Stimulated activated CD4-positive, alpha-beta T cell treated with anti-CD3 and anti-CD28 coated beads, Interleukin-12 subunit alpha, Interleukin-12 subunit beta, amount 100 ng/mL, for 24 hours (primary cell): ENCODE measurements around the gene NECAP2.
"Not testable (repeated sequence)": the region's sequence is repeated elsewhere in the genome, so short reads cannot be mapped to it uniquely, and the experiment has no call there.

Experiments used
- DNase-seq, 2 experiments: peaks; one replicate each; pipeline ENCODE4 v3.0.0-alpha.2; 2020; ENCODE audit warnings: low read depth in 2 of 2

The NECAP2 gene

GRCh38 chr1:16458831-16459230 is 18.3 kb downstream of the NECAP2 start:
- no peak for DNase-seq

GRCh38 chr1:16459352-16459925 is 18.9 kb downstream of the NECAP2 start:
- no peak for DNase-seq

GRCh38 chr1:16461681-16462080 is 21.2 kb downstream of the NECAP2 start:
- DNase-seq: no peak

- no peak for DNase-seq
Observed at GRCh38 chr1:16462773-16463330, 22.3 kb downstream of the NECAP2 start.

GRCh38 chr1:16464917-16465625 is 24.5 kb downstream of the NECAP2 start:
- no peak for DNase-seq

- DNase-seq: no peak
Observed at GRCh38 chr1:16468558-16468957, 28.0 kb downstream of the NECAP2 start.

GRCh38 chr1:16474166-16474800 is 33.8 kb downstream of the NECAP2 start:
- DNase-seq: no peak

GRCh38 chr1:16474891-16475290 is 34.4 kb downstream of the NECAP2 start:
- DNase-seq: not testable (repeated sequence)

GRCh38 chr1:16475771-16476770 is 35.5 kb downstream of the NECAP2 start:
- DNase-seq: not testable (repeated sequence)

GRCh38 chr1:16478091-16478490 is 37.6 kb downstream of the NECAP2 start:
- no peak for DNase-seq

GRCh38 chr1:16483146-16483545 is 42.6 kb downstream of the NECAP2 start:
- not testable (repeated sequence) for DNase-seq

GRCh38 chr1:16483639-16484500 is 43.3 kb downstream of the NECAP2 start:
- DNase-seq: not testable (repeated sequence)

- DNase-seq: no peak
Observed at GRCh38 chr1:16484501-16484835, 43.9 kb downstream of the NECAP2 start.

- DNase-seq: no peak
Observed at GRCh38 chr1:16484931-16485330, 44.4 kb downstream of the NECAP2 start.

GRCh38 chr1:16486316-16486715 is 45.8 kb downstream of the NECAP2 start:
- DNase-seq: not testable (repeated sequence)

GRCh38 chr1:16487011-16487410 is 46.5 kb downstream of the NECAP2 start:
- DNase-seq: not testable (repeated sequence)

- DNase-seq: not testable (repeated sequence)
Observed at GRCh38 chr1:16489195-16489880, 48.8 kb downstream of the NECAP2 start.

- no peak for DNase-seq
Observed at GRCh38 chr1:16491056-16491675, 50.6 kb downstream of the NECAP2 start.

GRCh38 chr1:16492937-16493336 is 52.4 kb downstream of the NECAP2 start:
- DNase-seq: not testable (repeated sequence)

GRCh38 chr1:16493731-16494130 is 53.2 kb downstream of the NECAP2 start:
- DNase-seq: not testable (repeated sequence)
